K562 (cell line): ENCODE results near the gene SNRPA. TPM values are rescaled to one million over a fixed set of nuclear protein-coding genes. Genes with fewer than 3 reads are reported as not detected.
A peak's percentile ranks its signal among the peaks of the same experiment; 100 is the strongest.

Experiments
- ATAC-seq: fragments of 200-7000 bp; cut with Tn5 transposase; 3 replicates; pipeline ENCODE4 v1.9.1; 2020; ENCODE audit warnings: moderate library complexity
- BruUV-seq: library from RNA; stranded (reverse); fragments of 400-500 nt; replicated peaks from 2 replicates; lab custom pipeline; 2021; lab: Mats Ljungman, UMichigan
- CTCF ChIA-PET: fragments of 300-600 bp; formaldehyde crosslinking; extraction: SDS; loops from one replicate; lab custom pipeline; 2021; ENCODE audit warnings: low intra/inter-chr PET ratio; lab: Yijun Ruan, JAX
- POLR2A ChIA-PET: fragments of 300-600, 350-650 bp; sonication (Branson Sonifier 250); formaldehyde crosslinking; extraction: SDS; loops from one replicate; lab custom pipeline; 2021; ENCODE audit warnings: antibody characterized with exemption, inconsistent platforms; lab: Yijun Ruan, JAX
- DNase-seq, 4 experiments: peaks; one replicate each; pipeline versions ENCODE4 v3.0.0 to v3.0.0-alpha.2; 2011 to 2018; ENCODE audit warnings: low spot score in 3 of 4, mixed read lengths in 3 of 4; ENCODE audit errors: extremely low read depth in 1 of 4
- FAIRE-seq: peaks from 2 replicates; lab custom pipeline; 2011; peaks lifted over from hg19 to GRCh38; lab: Jason Lieb, UNC
- H2AFZ ChIP-seq: 2 replicates; pipeline ENCODE4 v1.6.0; 2011; ENCODE audit warnings: low read depth, low read length, control low read depth, inconsistent platforms
- H3K27ac ChIP-seq: fragments of 200-600 bp; 3 replicates; pipeline ENCODE4 v1.8.0; 2011; ENCODE audit warnings: low read depth, mild to moderate bottlenecking, control low read depth, inconsistent platforms, low read length, moderate library complexity, mixed read lengths; ENCODE audit errors: extremely low read depth
- H3K27me3 ChIP-seq, 2 experiments: fragments of 300-600 bp in 1 of 2; 2 replicates in 1 of 2; 3 replicates in 1 of 2; pipeline versions ENCODE4 v1.6.0 to v1.8.0; 2011; ENCODE audit warnings: inconsistent platforms in 2 of 2, low read length in 2 of 2, mild to moderate bottlenecking in 1 of 2, mixed read lengths in 1 of 2, moderate library complexity in 1 of 2; ENCODE audit not compliant: control insufficient read depth in 2 of 2, insufficient read depth in 2 of 2
- H3K36me3 ChIP-seq: fragments of 300-600 bp; 3 replicates; pipeline ENCODE4 v1.8.0; 2011; ENCODE audit warnings: mild to moderate bottlenecking, low read length, inconsistent platforms; ENCODE audit not compliant: control insufficient read depth, insufficient read depth
- H3K4me1 ChIP-seq, 2 experiments: fragments of 200-600 bp in 1 of 2; replicated peaks in 1 of 2; 2 replicates in 1 of 2; 3 replicates in 1 of 2; pipeline versions ENCODE4 v1.5.1 to v1.8.0; 2011; ENCODE audit warnings: inconsistent platforms in 2 of 2, low read length in 2 of 2, mild to moderate bottlenecking in 1 of 2, mixed read lengths in 1 of 2, moderate library complexity in 1 of 2; ENCODE audit not compliant: control insufficient read depth in 2 of 2, insufficient read depth in 2 of 2
- H3K4me2 ChIP-seq: 2 replicates; pipeline ENCODE4 v1.6.1; 2011; ENCODE audit warnings: low read length, control low read depth, inconsistent platforms, mixed read lengths; ENCODE audit not compliant: insufficient read depth
- H3K4me3 ChIP-seq: fragments of 200-600 bp; sonication (generic), shearing (Covaris generic); 2 replicates; pipeline ENCODE4 v1.5.1; 2016; ENCODE audit warnings: control low read depth, inconsistent platforms
- H3K79me2 ChIP-seq: fragments of 200-600 bp; 3 replicates; pipeline ENCODE4 v1.8.0; 2011; ENCODE audit warnings: low read length, inconsistent platforms; ENCODE audit not compliant: control insufficient read depth, insufficient read depth
- H3K9ac ChIP-seq, 2 experiments: 2 replicates each; pipeline versions ENCODE4 v1.6.0 to v1.6.1; 2011; ENCODE audit warnings: low read depth in 2 of 2, low read length in 2 of 2, control low read depth in 1 of 2, inconsistent platforms in 1 of 2, mild to moderate bottlenecking in 1 of 2, mixed read lengths in 1 of 2; ENCODE audit not compliant: insufficient read depth in 1 of 2
- H3K9me1 ChIP-seq: one replicate; pipeline ENCODE4 v1.6.0; 2011; ENCODE audit warnings: inconsistent platforms, mild to moderate bottlenecking, low read length, moderate library complexity; ENCODE audit not compliant: control insufficient read depth, insufficient read depth
- H3K9me3 ChIP-seq: replicated peaks from 2 replicates; pipeline ENCODE4 v1.5.1; 2011; ENCODE audit warnings: low read depth, low read length, inconsistent platforms; ENCODE audit not compliant: control insufficient read depth, insufficient read depth
- H4K20me1 ChIP-seq: replicated peaks from 2 replicates; pipeline ENCODE4 v1.6.1; 2011; ENCODE audit warnings: low read length, inconsistent platforms, mixed read lengths; ENCODE audit not compliant: control insufficient read depth, insufficient read depth
- EP300 ChIP-seq: IDR thresholded peaks from 2 replicates; pipeline ENCODE4 v1.6.1; 2012; ENCODE audit warnings: low read length, improper control_type of control experiment
- NRF1 ChIP-seq, 2 experiments: fragments of 450-650 bp; IDR thresholded peaks in 1 of 2; conservative IDR thresholded peaks in 1 of 2; 2 replicates each; pipeline ENCODE4 v1.6.1; 2014; ENCODE audit warnings: mild to moderate bottlenecking in 2 of 2
- PHF21A ChIP-seq: fragments of 450-650 bp; IDR thresholded peaks from 2 replicates; pipeline ENCODE4 v1.6.1; 2017; ENCODE audit warnings: low read depth, borderline replicate concordance
- POLR2G ChIP-seq: fragments of 200-400 bp; formaldehyde crosslinking; IDR thresholded peaks from 2 replicates; pipeline ENCODE4 v1.6.1; 2017; ENCODE audit warnings: low read depth, mild to moderate bottlenecking, antibody characterized with exemption, low read length, moderate library complexity
- POU5F1 ChIP-seq: fragments of 150-350 bp; IDR thresholded peaks from 2 replicates; pipeline ENCODE4 v1.6.1; 2014; ENCODE audit warnings: borderline replicate concordance, low read length, low read depth, mild to moderate bottlenecking; ENCODE audit not compliant: partially characterized antibody
- RBFOX2 ChIP-seq: fragments of 200-400 bp; formaldehyde crosslinking; IDR thresholded peaks from 2 replicates; pipeline ENCODE4 v1.6.1; 2017; ENCODE audit warnings: low read depth, mild to moderate bottlenecking, low read length, moderate library complexity
- RBM22 ChIP-seq: fragments of 200-400 bp; formaldehyde crosslinking; IDR thresholded peaks from 2 replicates; pipeline ENCODE4 v1.6.1; 2018; ENCODE audit warnings: low read length, low read depth; ENCODE audit not compliant: poor library complexity, severe bottlenecking
- SREBF2 ChIP-seq: sonication (generic); formaldehyde crosslinking; IDR thresholded peaks from 2 replicates; pipeline ENCODE4 v1.4.0; 2020; ENCODE audit warnings: mild to moderate bottlenecking, missing genetic modification reagents
- WGBS: fragments of 100-300 bp; shearing (Covaris generic); methylation state at CpG from one replicate; pipeline ENCODE4 v1.1.6; 2016; ENCODE audit warnings: low coverage, mixed read lengths; ENCODE audit not compliant: insufficient coverage; ENCODE audit errors: missing lambda C conversion rate; 5-methylcytosine and 5-hydroxymethylcytosine counted together
- in situ Hi-C: fragments of 300-500 bp; cut with MboI; formaldehyde crosslinking; loops from 4 replicates; pipeline ENCODE4 v1.15.0; 2018; ENCODE audit warnings: inconsistent platforms, mixed read lengths
- intact Hi-C: fragments of 100-400 bp; cut with micrococcal nuclease; formaldehyde crosslinking; loops from 2 replicates; pipeline ENCODE4 v1.14.2; 2022
- polyA plus RNA-seq, 8 experiments: library from polyadenylated mRNA; depleted of rRNA in 4 of 8; stranded (reverse) in 5 of 8; unstranded in 3 of 8; fragments of >200 nt; fragmentation: Nextera tagmentation in 2 of 8; fragmentation: Illumina TruSeq in 1 of 8; extraction: Ambion mirVana in 2 of 8; extraction: Trizol in 1 of 8; gene quantifications; 2 replicates each; pipeline versions ENCODE4 v1.2.1 to v1.2.3, GENCODE V29; 2011 to 2014; ENCODE audit warnings: inconsistent platforms in 1 of 8, missing spikeins in 1 of 8
- total RNA-seq, 7 experiments: library from RNA; depleted of rRNA in 6 of 7; stranded (reverse); fragments of >200 nt in 6 of 7; fragmentation: Illumina TruSeq in 2 of 7; extraction: Trizol in 2 of 7; gene quantifications; 2 replicates each; pipeline versions ENCODE4 v1.2.1 to v1.2.3, GENCODE V29; 2011 to 2021; ENCODE audit warnings: low replicate concordance in 1 of 7
- TF ChIP-seq, protein P1 (sequence below): fragments of 250-450 bp; sonication (Bioruptor Pico); IDR thresholded peaks from 2 replicates; pipeline ENCODE4 v1.5.0; 2022; ENCODE audit warnings: mild to moderate bottlenecking

The SNRPA gene
- total and polyA plus RNA-seq, 9 of the 15 experiments (the other 6 are each of a cell fraction or from before 2014, with no cell fraction given) = 16.3 to 311 (median 193) TPM

DNA sequence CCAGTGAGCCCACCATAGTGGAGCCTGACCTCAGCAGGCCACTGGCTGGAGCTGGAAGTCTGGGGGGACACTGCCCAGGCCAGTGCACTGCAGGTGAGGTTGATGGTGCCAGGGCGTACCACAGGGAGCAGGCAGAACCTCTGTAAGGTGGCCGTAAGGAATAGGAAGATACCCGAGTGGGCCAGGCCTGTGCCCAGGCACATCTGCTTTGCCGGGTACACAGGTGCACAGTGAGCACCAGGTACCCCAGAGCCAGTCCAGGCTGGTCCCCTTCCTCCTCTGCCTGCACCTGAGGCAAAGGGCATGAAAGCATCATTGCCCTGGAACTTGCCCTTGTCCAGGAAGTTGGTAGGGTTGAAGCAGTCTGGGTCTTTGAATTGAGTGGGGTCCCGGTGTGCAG lies 57.5 kb downstream of the SNRPA start:
- Histone ChIP-seq H3K27ac (no peak overlapping the region), H4K20me1 (peaks cover 35% of the 10 kb centered on the region), H3K79me2 (peaks cover 46% of the 10 kb centered on the region), H3K9me1 (peaks cover 13% of the 10 kb centered on the region), H3K27me3 (no peaks in the 10 kb centered on the region), H3K4me3 (no peak overlapping the region), H3K9me3 (no peaks in the 10 kb centered on the region), H3K9ac (peak overlapping the region in 1 of 2 experiments; percentile 31; a peak in 1 of 4 replicates), H3K4me2 (no peak overlapping the region), H3K4me1 (peaks cover 28 to 75% of the 10 kb centered on the region in 2 experiments; a peak in 4 of 5 replicates), H2AFZ (no peak overlapping the region), H3K36me3 (peaks cover 62% of the 10 kb centered on the region)
- no TSS peak for BruUV-seq
- DNase-seq = no peak
- FAIRE-seq = no peak
- 97% methylated on average over 5 of the region's 5 CpGs for WGBS
- in situ Hi-C loops = no loop called here
- ATAC-seq = no peak
- POLR2A ChIA-PET = interaction anchor here (0.6 to 3.7 kb wide), 8 partner anchors 10 to 456 kb away, joined by 3 to 26 read pairs (median 4); partner anchors contain the start of genes EGLN2, HNRNPUL1 and RAB4B
- intact Hi-C loops = loop anchor here (5.0 kb wide), 1 partner anchor 146 kb away; no protein-coding TSS in a partner anchor
- CTCF ChIA-PET = no interaction called here
- TF ChIP-seq EP300 = no peak
- TF ChIP-seq PHF21A = no peak
- TF ChIP-seq RBFOX2 = peak; percentile 49; the same call in 1 of the 2 replicates
- TF ChIP-seq SREBF2 (CRISPR knock-in tag) = no peak
- peak; percentile 29 for TF ChIP-seq RBM22
- TF ChIP-seq, protein P1, sequence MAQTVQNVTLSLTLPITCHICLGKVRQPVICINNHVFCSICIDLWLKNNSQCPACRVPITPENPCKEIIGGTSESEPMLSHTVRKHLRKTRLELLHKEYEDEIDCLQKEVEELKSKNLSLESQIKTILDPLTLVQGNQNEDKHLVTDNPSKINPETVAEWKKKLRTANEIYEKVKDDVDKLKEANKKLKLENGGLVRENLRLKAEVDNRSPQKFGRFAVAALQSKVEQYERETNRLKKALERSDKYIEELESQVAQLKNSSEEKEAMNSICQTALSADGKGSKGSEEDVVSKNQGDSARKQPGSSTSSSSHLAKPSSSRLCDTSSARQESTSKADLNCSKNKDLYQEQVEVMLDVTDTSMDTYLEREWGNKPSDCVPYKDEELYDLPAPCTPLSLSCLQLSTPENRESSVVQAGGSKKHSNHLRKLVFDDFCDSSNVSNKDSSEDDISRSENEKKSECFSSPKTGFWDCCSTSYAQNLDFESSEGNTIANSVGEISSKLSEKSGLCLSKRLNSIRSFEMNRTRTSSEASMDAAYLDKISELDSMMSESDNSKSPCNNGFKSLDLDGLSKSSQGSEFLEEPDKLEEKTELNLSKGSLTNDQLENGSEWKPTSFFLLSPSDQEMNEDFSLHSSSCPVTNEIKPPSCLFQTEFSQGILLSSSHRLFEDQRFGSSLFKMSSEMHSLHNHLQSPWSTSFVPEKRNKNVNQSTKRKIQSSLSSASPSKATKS = no peak
- peak; percentile 67 for TF ChIP-seq POLR2G
- no peak for TF ChIP-seq POU5F1
- TF ChIP-seq NRF1 (conservative IDR thresholded peaks at IDR 0.05 in 1 of 2, IDR thresholded peaks at IDR 0.05 in 1 of 2) = no peak
